Activated CD8-positive, alpha-beta memory T cell treated with anti-CD3 and anti-CD28 coated beads for 1 hour (primary cell): ENCODE data around the gene RHBDL1.
"Not testable (repeated sequence)": the region's sequence is repeated elsewhere in the genome, so short reads cannot be mapped to it uniquely, and the experiment has no call there.

Experiments used
- DNase-seq, 2 donors: peaks; one replicate each; pipeline ENCODE4 v3.0.0-alpha.2; 2020; ENCODE audit warnings: low read depth in 1 of 2; ENCODE audit errors: extremely low read depth in 1 of 2

The RHBDL1 gene

GRCh38 chr16:684071-684794 lies 8.8 kb downstream of the RHBDL1 start, which contains the start of gene JMJD8:
Gene JMJD8, minus strand, starts transcription at chr16:684334. Its CDS starts 15 bp downstream, at chr16:684319.
- peak; percentile 85 to 94 for DNase-seq

- no peak for DNase-seq
Observed at GRCh38 chr16:684961-685696, 9.7 kb downstream of the RHBDL1 start.

GRCh38 chr16:685967-686366 lies 10.5 kb downstream of the RHBDL1 start:
- no peak for DNase-seq

GRCh38 chr16:686459-687260 lies 11.2 kb downstream of the RHBDL1 start:
- no peak for DNase-seq

GRCh38 chr16:687499-687898 lies 12.0 kb downstream of the RHBDL1 start:
- no peak for DNase-seq

DNA sequence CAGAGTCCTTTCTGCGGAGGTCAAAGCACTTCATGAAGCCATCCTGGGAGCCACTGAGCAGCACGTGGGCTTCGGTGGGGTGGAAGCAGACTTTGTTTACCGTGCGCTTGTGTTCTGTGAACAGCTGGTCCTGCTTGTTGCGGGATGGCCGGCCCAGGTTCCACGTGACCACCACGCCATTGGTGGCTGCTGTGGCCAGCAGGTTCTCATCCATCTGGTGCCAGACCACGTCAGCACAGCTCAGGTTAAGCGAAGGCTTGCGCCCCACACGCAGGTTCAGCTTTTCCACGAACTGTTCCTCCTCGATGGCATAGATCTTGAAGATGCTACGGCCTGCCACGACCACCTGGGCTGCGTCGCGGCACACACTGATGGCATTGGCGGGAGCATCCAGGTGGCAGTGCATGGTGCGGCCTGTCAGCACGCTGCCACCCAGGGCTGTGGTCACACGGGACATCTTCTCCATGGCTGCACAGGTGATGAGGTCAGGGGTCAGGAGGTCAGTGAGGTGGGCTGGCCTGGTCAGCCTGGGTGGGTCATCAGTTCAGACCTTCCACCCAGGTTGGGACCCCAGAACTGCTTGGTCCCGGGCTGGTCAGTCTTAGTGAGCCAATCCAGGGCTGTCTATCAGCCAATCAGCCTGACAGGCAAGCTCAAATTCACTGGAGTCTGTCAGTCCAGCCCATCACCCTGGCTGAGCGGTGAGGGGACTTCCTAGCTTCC lies 13.9 kb downstream of the RHBDL1 start:
- no peak for DNase-seq

- DNase-seq, result not testable (repeated sequence)
Observed at GRCh38 chr16:691242-691641, 15.8 kb downstream of the RHBDL1 start.

GRCh38 chr16:692356-693108 lies 17.1 kb downstream of the RHBDL1 start:
- DNase-seq, result no peak

- DNase-seq, result no peak
Observed at GRCh38 chr16:693364-693763, 17.9 kb downstream of the RHBDL1 start.

GRCh38 chr16:693766-694165 lies 18.3 kb downstream of the RHBDL1 start:
- no peak for DNase-seq

GRCh38 chr16:694187-694862 lies 18.9 kb downstream of the RHBDL1 start:
- no peak for DNase-seq

DNA sequence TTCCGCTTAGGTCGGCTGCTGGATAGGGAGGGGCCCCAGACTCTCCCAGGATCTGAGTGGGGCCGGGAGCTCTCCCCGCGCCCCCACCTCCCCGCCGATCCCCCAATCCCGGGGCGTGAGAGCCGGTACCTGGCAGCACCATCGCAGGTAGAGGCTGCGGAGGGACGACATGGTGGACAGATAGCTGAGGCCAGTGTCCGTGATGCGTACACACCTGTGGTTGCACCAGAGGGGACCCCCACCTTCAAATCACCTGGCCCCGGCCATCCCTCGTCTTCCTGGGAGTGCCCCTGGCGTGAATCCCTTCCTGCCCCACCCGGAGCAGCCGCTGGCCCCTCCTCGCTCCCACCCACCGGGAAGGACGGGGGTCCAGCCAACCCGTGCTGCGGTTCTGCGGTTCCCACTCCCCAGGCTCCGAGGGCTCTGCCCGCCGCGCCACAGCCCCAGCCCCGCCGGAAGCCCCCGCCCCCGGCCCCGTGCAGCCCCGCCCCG lies 19.4 kb downstream of the RHBDL1 start:
- DNase-seq, result no peak

- DNase-seq, result peak in 1 of 2 donors; percentile 52
Observed at GRCh38 chr16:695355-696089, 20.1 kb downstream of the RHBDL1 start.

- DNase-seq, result no peak
Observed at GRCh38 chr16:698911-699671, 23.6 kb downstream of the RHBDL1 start.

DNA sequence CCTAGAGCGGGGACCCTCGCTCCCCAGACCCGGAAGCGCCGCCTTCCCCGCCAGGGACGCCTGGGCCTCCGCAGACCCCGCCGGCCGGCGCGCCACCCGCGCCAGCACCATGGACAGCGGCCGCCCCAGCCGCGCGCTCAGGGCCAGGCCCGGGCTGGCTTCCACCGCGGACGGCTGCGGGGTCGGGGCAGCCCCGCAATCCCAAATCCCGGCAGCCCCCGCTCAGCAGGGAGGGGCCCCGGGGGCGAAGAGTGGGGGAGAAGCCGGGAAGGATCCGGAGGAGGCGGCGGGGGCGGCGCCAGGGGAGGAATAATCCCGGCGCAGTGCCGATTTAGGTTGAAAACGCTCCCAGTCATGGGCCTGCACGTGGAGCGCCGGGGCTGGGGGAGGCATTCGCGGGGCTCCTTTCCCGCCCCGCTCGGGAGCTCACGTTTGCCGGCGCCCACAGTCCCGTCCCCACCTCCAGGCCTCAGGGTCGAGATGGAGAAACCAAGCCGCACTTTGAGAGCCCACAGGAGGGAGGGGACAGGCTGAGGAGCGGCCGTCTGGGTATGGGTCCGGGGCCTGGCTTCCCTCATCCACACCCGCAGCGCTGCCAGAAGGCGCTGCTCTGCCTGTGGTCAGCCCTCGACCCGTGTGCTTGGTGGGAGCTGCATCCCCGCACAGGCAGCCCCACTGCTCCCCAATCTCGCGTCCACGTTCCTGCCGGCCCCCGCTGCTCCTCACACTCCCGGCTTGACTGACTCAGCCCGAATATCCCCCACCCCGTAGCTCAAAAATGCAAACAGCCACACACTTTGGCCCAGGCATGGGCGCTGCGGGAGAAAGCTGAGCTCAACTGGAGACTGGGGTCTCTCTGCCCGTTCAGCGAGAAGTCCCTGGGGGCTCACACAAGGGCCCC lies 25.5 kb downstream of the RHBDL1 start:
- peak in 1 of 2 donors; percentile 41 for DNase-seq

DNA sequence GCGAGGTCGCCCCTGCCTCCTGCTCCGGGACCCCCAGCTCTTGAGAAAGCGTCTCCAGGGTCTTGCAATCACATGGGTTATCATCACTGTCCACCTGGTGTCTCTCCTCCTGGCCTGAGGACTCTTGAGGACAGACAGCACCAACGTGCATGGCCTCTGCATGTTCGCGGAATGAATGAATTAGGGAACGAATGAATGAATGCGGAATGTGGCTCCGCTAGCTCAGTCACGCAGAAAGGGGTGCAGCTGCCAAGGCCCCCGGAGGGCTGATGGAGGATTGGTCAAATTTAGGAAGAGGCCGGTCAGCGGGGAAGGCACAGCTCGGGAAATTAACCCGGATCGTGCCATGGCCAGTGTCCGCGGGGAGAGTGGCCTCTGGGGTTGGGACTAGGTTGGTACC lies 26.9 kb downstream of the RHBDL1 start:
- no peak for DNase-seq

GRCh38 chr16:703406-703805 lies 27.9 kb downstream of the RHBDL1 start:
- DNase-seq, result no peak
